Endothelial cell of umbilical vein (primary cell): ENCODE data around the gene SRRM4. TPM values are rescaled to one million over a fixed set of nuclear protein-coding genes. Genes with fewer than 3 reads are reported as not detected.

ENCODE experiments used
- BruUV-seq: library from RNA; stranded (reverse); fragments of 400-500 nt; replicated peaks from 2 replicates; lab custom pipeline; 2021; lab: Mats Ljungman, UMichigan
- CTCF ChIA-PET: fragments of 300-600, 350-600 bp; sonication (Branson Sonifier 250); formaldehyde crosslinking; loops from one replicate; lab custom pipeline; 2021; ENCODE audit warnings: antibody characterized with exemption, inconsistent platforms; lab: Charles Lee
- POLR2A ChIA-PET: fragments of 300-600, 350-600 bp; sonication (Branson Sonifier 250); formaldehyde crosslinking; loops from one replicate; lab custom pipeline; 2021; ENCODE audit warnings: antibody characterized with exemption, inconsistent platforms; lab: Charles Lee
- DNase-seq: peaks from one replicate; pipeline ENCODE4 v3.0.0-alpha.2; 2011; ENCODE audit warnings: low read depth, low spot score
- FAIRE-seq: peaks from 2 replicates; lab custom pipeline; 2011; peaks lifted over from hg19 to GRCh38; lab: Jason Lieb, UNC
- H2AFZ ChIP-seq: 2 replicates; pipeline ENCODE4 v1.6.0; 2012; ENCODE audit warnings: low read depth, low read length, control low read depth, inconsistent platforms
- H3K27ac ChIP-seq: 2 replicates; pipeline ENCODE4 v1.5.1; 2011; ENCODE audit warnings: low read depth, mild to moderate bottlenecking, control low read depth, low read length, moderate library complexity; ENCODE audit not compliant: insufficient read depth
- H3K27me3 ChIP-seq, 2 experiments: 2 replicates each; pipeline versions ENCODE4 v1.6.0 to v1.6.1; 2011; ENCODE audit warnings: low read length in 2 of 2, mixed read lengths in 1 of 2; ENCODE audit not compliant: control insufficient read depth in 2 of 2, insufficient read depth in 2 of 2
- H3K36me3 ChIP-seq, 2 experiments: 2 replicates in 1 of 2; 3 replicates in 1 of 2; pipeline ENCODE4 v1.5.1; 2011; ENCODE audit warnings: low read length in 2 of 2, mild to moderate bottlenecking in 1 of 2, moderate library complexity in 1 of 2; ENCODE audit not compliant: control insufficient read depth in 2 of 2, insufficient read depth in 2 of 2; ENCODE audit errors: extremely low read depth in 1 of 2
- H3K4me1 ChIP-seq: 3 replicates; pipeline ENCODE4 v1.5.1; 2011; ENCODE audit warnings: mild to moderate bottlenecking, low read length; ENCODE audit not compliant: control insufficient read depth, insufficient read depth; ENCODE audit errors: extremely low read depth
- H3K4me2 ChIP-seq: 2 replicates; pipeline ENCODE4 v1.6.1; 2011; ENCODE audit warnings: low read length, control low read depth, mixed read lengths; ENCODE audit not compliant: insufficient read depth
- H3K4me3 ChIP-seq, 3 experiments: fragments of 200-600 bp in 1 of 3; sonication (generic), shearing (Covaris generic) in 1 of 3; replicated peaks in 1 of 3; 2 replicates each; pipeline ENCODE4 v1.5.1; 2011 to 2016; ENCODE audit warnings: control low read depth in 3 of 3, low read length in 3 of 3, mild to moderate bottlenecking in 2 of 3, inconsistent platforms in 1 of 3, low read depth in 1 of 3, moderate library complexity in 1 of 3; ENCODE audit not compliant: insufficient read depth in 1 of 3
- H3K79me2 ChIP-seq: 2 replicates; pipeline ENCODE4 v1.6.0; 2012; ENCODE audit warnings: low read length, inconsistent platforms; ENCODE audit not compliant: control insufficient read depth, insufficient read depth
- H3K9ac ChIP-seq: replicated peaks from 2 replicates; pipeline ENCODE3; 2011; ENCODE audit warnings: low read length, control low read depth; ENCODE audit not compliant: insufficient read depth; ENCODE audit errors: extremely low read depth
- H3K9me1 ChIP-seq: replicated peaks from 3 replicates; pipeline ENCODE4 v1.6.0; 2011; ENCODE audit warnings: mild to moderate bottlenecking, low read length; ENCODE audit not compliant: control insufficient read depth, insufficient read depth; ENCODE audit errors: extremely low read depth
- H3K9me3 ChIP-seq: replicated peaks from 2 replicates; pipeline ENCODE4 v1.5.1; 2012; ENCODE audit warnings: low read length, inconsistent platforms; ENCODE audit not compliant: control insufficient read depth, insufficient read depth
- H4K20me1 ChIP-seq: replicated peaks from 2 replicates; pipeline ENCODE3; 2011; ENCODE audit warnings: mild to moderate bottlenecking, low read length; ENCODE audit not compliant: control insufficient read depth, insufficient read depth; ENCODE audit errors: extremely low read depth
- EZH2 ChIP-seq: IDR thresholded peaks from 2 replicates; pipeline ENCODE4 v1.6.1; 2012; ENCODE audit warnings: borderline replicate concordance, low read depth, mild to moderate bottlenecking, moderate library complexity, low read length, inconsistent platforms; ENCODE audit not compliant: severe bottlenecking
- FOS ChIP-seq: IDR thresholded peaks from 2 replicates; pipeline ENCODE4 v1.6.1; 2011; ENCODE audit warnings: mild to moderate bottlenecking, low read length, moderate library complexity, borderline replicate concordance; ENCODE audit not compliant: insufficient read depth
- GATA2 ChIP-seq: IDR thresholded peaks from 2 replicates; pipeline ENCODE4 v1.7.0; 2011; ENCODE audit warnings: low read depth, mild to moderate bottlenecking, moderate library complexity, mixed read lengths, low read length; ENCODE audit not compliant: insufficient read length, insufficient read depth
- JUN ChIP-seq: IDR thresholded peaks from 2 replicates; pipeline ENCODE4 v1.6.1; 2011; ENCODE audit warnings: borderline replicate concordance, low read depth; ENCODE audit not compliant: insufficient read length, insufficient read depth
- MYC ChIP-seq: IDR thresholded peaks from one replicate; pipeline ENCODE4 v1.6.1; 2011; ENCODE audit warnings: mild to moderate bottlenecking, low read depth, low read length
- POLR2A ChIP-seq: IDR thresholded peaks from 2 replicates; pipeline ENCODE4 v1.6.1; 2012; ENCODE audit warnings: low read depth, mild to moderate bottlenecking, control low read depth, low read length
- POLR2AphosphoS5 ChIP-seq: IDR thresholded peaks from 2 replicates; pipeline ENCODE4 v1.6.1; 2012; ENCODE audit warnings: low read depth, mild to moderate bottlenecking, control low read depth, low read length, moderate library complexity; ENCODE audit not compliant: insufficient read depth
- dilution Hi-C: fragments of 300-500 bp; cut with MboI; formaldehyde crosslinking; loops from one replicate; pipeline ENCODE4 v1.15.0; 2019; ENCODE audit warnings: low sequenced_read_pairs; ENCODE audit not compliant: extremely low pct_ligation_motif_present
- intact Hi-C: fragments of 100-400 bp; cut with micrococcal nuclease; formaldehyde crosslinking; loops from one replicate; pipeline ENCODE4 v1.10.0; 2022
- polyA plus RNA-seq, 4 experiments: library from polyadenylated mRNA; depleted of rRNA in 3 of 4; stranded (reverse) in 3 of 4; unstranded in 1 of 4; fragments of >200 nt; gene quantifications; 2 replicates each; pipeline versions ENCODE4 v1.2.1 to v1.2.3, GENCODE V29; 2011 to 2012; ENCODE audit warnings: missing spikeins in 1 of 4
- total RNA-seq: library from RNA; stranded (reverse); gene quantifications from 2 replicates; pipeline ENCODE4 v1.2.3, GENCODE V29; 2021
- TF ChIP-seq, protein P1 (sequence below), 2 donors: IDR thresholded peaks; 1 replicate in 1 of 2; 2 replicates in 1 of 2; pipeline ENCODE4 v1.5.1; 2011; ENCODE audit warnings: low read length in 2 of 2, mild to moderate bottlenecking in 2 of 2, moderate library complexity in 2 of 2, control low read depth in 1 of 2, inconsistent platforms in 1 of 2, low read depth in 1 of 2; ENCODE audit not compliant: insufficient read depth in 1 of 2; ENCODE audit errors: extremely low read depth in 1 of 2
- TF ChIP-seq, protein P2 (sequence below): IDR thresholded peaks from 2 replicates; pipeline ENCODE4 v1.6.1; 2011; ENCODE audit not compliant: insufficient read depth, insufficient read length

Gene SRRM4
- total and polyA plus RNA-seq, 2 donors (not counting 3 experiments of a cell fraction or from before 2014, with no cell fraction given) = not detected

DNA sequence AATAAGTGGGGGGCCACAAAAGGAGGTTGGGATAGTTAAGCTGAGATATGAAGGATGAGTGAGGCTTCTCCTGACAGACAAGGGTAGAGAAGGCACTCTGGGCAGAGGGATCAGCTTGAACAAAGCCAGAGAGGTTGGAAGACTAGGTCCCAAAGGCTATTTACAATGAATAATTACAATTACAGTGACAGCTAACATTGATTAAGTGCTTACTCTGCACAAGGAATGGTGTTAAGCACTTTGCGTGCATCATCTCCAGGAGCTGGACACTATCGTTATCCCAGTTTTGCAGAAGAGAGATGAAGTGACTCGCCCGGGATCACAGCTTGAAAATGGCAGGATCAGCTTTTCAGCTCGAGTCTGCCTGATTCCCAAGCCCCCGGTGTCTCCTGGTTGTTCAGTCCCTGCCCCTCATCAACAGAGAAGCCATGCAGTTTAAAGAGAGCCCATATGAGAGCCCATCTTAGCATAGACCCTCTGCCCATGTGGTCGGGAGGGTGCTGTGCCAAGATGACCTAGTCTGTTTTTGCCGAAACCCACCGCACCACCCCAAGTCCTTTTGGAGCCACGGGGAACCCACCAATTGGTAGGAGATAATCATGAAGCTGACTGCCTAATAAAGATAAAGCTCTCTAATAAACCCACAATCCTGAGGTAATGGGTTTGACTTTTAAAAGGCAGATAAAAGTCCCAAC is 107.5 kb downstream of the SRRM4 start:
- no peak for FAIRE-seq
- no peak for DNase-seq
- Histone ChIP-seq H3K27me3 (no peaks in the 10 kb centered on the region), H3K27ac (no peak overlapping the region), H3K4me2 (no peak overlapping the region), H2AFZ (no peak overlapping the region), H3K79me2 (no peaks in the 10 kb centered on the region), H4K20me1 (no peaks in the 10 kb centered on the region), H3K9ac (no peak overlapping the region), H3K9me1 (no peaks in the 10 kb centered on the region), H3K4me1 (no peaks in the 10 kb centered on the region), H3K36me3 (no peaks in the 10 kb centered on the region), H3K4me3 (no peak overlapping the region), H3K9me3 (no peaks in the 10 kb centered on the region)
- dilution Hi-C loops = no loop called here
- CTCF ChIA-PET = no interaction called here
- TF ChIP-seq EZH2 (no peak), GATA2 (no peak), MYC (no peak), POLR2AphosphoS5 (no peak), POLR2A (no peak), FOS (no peak), JUN (no peak)
- TF ChIP-seq, protein P1, sequence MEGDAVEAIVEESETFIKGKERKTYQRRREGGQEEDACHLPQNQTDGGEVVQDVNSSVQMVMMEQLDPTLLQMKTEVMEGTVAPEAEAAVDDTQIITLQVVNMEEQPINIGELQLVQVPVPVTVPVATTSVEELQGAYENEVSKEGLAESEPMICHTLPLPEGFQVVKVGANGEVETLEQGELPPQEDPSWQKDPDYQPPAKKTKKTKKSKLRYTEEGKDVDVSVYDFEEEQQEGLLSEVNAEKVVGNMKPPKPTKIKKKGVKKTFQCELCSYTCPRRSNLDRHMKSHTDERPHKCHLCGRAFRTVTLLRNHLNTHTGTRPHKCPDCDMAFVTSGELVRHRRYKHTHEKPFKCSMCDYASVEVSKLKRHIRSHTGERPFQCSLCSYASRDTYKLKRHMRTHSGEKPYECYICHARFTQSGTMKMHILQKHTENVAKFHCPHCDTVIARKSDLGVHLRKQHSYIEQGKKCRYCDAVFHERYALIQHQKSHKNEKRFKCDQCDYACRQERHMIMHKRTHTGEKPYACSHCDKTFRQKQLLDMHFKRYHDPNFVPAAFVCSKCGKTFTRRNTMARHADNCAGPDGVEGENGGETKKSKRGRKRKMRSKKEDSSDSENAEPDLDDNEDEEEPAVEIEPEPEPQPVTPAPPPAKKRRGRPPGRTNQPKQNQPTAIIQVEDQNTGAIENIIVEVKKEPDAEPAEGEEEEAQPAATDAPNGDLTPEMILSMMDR (IDR thresholded peaks at IDR 0.05; ENCODE audit: extremely low read depth in 1 of 2, insufficient read depth in 1 of 2, low read depth in 1 of 2, low read length in 2 of 2) = no peak
- TF ChIP-seq, protein P2, sequence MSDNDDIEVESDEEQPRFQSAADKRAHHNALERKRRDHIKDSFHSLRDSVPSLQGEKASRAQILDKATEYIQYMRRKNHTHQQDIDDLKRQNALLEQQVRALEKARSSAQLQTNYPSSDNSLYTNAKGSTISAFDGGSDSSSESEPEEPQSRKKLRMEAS = no peak
- no TSS peak for BruUV-seq
- intact Hi-C loops = no loop called here
- POLR2A ChIA-PET = no interaction called here
